HG03469 (cell line): ENCODE measurements around the gene OR52H1.

Experiments used
- ATAC-seq: cut with Tn5 transposase; IDR thresholded peaks from one replicate; pipeline ENCODE4 v1.9.1; 2021; ENCODE audit warnings: mild to moderate bottlenecking, moderate library complexity, moderate number of reproducible peaks; ENCODE audit not compliant: unreplicated experiment

OR52H1 gene

DNA sequence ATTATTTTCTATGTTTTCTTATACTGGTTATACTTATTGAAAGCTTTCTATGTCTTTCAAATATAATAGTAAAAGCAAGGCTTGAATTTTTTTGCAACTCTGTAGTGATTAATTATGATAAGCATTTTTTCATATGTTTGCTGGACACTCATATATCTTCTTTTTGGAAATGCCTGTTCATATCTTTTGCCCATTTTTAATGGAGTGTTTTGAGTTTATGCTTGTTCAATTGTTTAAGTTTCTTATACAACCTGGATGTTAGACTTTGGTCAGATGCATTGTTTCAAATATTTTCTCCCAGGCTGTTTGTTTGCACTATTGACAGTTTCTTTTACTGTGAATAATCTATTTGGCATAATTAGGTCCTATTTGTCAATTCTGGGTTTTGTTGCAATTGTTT is 11.9 kb downstream of the OR52H1 start:
- ATAC-seq: no peak

DNA sequence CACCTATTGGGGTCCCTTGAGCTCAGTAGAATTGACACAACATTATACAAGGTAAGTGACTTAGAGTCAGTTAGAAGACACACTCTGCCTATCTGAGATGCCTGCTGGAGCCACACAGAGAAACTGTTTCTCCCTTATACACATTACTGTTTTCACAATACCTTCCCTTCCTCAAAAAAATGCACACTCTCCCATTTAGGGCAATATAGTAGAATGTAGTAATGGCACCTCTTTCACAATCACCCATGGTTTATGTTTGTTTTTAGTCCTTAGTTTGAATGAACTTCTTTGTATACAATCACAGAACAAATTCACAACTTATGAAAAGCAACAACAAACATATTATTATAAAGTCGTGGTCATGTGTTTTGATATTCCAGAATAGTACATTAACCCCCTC is 14.3 kb downstream of the OR52H1 start:
- no peak for ATAC-seq

DNA sequence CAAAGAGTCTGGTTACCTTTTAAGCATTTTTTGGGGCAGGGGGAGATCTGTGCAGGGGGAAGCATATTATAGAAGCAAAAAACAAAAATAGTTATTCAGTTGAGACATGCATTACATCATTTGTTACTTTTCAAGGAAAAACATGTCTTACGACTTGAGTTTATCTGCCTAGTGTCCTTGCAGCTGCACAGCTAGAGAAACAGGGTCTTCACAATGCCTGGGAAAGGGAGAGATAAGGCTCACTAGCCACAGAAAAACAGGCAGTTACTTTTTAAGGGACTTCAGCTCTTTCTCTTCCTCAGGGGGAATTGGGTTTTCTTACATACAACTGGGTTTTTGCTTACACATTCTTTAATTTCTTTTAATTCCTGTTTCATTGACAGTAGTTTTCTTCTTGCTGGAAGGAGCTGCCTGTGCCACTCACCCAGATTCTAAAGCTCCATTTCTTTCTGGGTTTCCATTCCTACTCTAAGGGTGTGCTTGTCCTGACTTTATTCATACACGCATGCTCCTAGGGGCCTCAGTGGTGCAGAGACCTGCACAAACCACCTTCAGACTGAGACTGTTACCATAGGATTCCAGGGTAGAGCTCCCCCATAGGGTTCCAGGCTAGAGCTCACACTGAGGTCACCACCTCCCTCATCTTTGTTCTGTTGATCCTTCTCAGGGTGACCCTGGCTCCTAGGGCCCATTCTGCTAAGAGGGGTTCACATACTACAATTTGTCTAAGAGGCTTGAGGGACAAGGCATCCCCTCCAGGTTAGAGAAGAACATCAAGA is 17.1 kb downstream of the OR52H1 start:
- no peak for ATAC-seq

DNA sequence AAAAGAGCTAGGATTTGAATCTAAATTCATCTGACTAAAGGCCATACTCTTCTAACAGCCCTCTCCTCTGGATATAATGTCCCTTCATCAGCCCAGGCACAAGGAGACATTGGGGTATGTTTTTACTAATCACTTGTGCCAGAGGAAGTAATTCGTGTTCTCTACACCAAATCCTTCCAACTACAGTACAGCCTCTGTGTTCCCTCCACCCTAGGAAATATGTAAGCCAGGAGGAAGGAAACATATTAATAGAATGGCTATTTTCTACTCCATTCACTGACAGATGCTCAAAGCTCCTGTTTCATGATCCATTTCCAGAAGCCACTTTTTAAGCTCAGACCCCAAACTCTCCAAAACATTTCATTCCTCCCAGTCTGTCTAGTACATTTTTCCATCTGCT is 19.8 kb downstream of the OR52H1 start:
- no peak for ATAC-seq

DNA sequence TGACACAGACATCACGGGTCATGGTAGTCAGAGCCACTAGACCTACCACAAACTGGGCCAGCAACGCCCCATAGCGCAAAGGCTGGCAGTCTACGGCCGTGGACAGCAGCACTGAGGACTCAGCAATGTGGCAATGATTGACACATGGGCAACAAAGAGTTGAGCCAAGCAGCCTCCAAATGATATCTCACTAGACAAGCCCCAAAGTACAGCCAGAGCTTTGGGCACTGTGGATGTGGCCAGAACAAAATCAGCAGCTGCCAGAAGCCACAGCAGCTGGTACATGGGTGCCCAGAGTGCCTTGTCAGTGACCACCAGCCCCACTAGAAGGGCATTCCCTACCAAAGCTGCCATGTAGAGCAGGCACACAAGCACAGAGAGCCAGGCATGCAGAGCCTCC is 20.6 kb downstream of the OR52H1 start:
- ATAC-seq: no peak

DNA sequence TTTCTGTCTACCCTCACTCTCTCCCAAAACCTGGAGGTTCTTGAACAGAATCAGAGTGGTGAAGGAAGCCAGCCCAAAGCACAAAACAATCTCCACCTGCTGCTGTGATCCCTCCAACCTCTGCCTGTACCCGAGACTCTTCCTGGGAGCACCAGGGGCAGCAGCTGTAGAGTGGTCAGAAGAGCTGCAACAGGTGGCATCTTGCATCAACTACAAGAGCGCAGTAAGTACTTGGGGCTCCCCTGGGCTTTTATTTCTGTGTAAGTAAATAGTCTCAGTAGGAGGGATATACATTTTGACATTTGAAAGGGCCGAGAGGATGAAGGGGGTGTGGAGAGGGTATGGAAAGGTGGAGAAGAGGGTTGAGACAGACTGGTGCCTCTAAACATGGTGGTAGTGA is 23.6 kb downstream of the OR52H1 start:
- no peak for ATAC-seq

DNA sequence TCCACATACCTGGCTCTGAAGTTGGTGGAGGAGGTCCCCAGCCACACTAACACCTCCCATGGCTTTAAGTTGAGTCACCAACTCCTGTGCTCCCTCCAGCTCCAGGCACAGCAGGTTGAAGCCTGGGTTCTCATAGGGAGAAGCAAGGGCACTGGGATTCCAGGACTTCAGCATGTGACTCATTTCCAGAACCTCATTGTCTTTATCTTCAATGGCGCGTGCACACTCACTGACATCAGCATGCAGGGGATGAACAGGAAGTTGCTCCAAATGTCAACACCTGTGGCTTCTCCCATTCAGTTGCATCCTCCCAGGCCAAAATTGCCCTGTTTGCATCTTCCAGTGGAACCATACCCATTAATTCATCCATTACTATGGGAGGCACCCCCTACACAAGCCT is 26.0 kb downstream of the OR52H1 start:
- ATAC-seq: no peak

DNA sequence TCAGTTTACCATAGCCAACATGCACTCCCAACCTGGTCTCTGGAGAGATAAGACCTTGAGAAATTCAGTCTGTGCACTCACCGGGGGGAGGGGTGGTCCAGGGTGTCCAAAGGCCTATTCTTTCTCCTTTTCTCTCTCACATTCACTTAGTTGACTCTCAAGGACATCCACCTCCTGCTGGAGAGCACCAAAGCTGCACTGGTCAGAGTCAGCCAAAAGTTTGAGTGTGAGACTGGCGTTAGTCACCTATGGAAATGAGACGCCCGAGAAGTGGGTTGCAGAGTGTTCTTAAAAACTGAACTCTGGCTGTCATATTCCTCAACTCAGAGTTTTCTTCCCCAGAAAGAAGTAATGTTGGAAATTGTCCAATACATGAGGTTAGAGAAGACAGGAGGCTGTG is 26.8 kb downstream of the OR52H1 start:
- no peak for ATAC-seq

DNA sequence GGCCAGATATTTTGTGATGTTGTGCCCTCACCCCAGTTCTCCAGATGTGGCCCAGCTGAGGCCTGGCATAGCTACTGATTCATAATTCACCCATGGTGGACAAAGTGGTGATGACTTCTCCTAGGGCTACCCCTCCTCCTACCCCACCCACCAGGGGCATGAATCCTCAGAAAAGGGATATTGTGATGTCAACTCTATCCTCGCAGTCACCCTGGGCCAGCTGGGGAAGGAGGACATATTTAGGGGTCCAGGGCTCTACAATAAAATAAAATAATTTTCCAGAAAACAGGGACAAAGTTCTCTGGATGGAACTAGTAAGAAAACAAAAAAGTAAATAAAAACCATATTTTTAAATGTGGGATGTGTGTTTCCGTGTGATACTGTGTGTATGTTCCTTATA is 31.7 kb downstream of the OR52H1 start, which contains the start of gene UBQLNL:
UBQLNL (minus strand) TSS at position 101 of the 400 bp plus-strand sequence. CDS start 258 bp downstream, outside the sequence.
- ATAC-seq: no peak

DNA sequence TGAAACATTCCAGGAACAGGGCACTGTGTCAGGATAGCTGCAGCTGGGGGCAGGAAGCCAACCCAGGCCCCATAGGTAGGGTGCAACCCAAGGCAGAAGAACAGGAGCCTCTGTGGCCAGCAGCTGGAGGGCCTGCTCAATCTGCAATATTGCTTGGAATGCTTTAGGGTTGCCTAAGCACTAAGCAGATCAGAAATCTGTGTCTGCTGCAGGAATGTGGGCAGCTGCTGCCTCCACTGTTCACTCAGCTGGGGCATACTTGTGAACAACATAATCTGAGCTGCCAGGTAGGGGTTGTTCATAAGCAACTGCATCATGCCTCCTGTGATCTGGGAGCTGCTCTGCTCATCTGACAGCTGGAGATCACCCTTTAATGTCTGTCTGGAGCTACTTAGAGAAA is 33.5 kb downstream of the OR52H1 start:
- ATAC-seq: no peak

DNA sequence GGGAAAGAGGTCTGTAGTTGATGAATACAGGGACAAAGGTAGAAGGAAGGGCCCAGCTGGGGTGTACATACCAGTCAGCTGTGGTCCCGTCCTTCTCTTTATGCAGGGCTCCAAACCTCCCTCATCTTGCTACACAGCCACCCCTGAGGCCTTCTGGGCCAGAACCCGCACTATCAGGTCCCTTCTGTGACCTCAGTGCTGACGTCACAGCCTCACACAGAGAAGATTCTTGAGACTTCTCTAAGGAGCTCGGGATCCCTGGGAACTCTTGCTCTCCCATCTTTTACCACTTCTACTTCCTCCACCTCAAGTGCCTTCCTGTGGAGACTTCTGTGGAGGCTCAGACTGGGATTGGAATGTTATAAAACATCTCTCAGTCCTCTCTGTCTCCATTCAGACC is 38.5 kb downstream of the OR52H1 start, which contains the start of gene UBQLN3:
UBQLN3 (minus strand) TSS at position 155 of the 400 bp plus-strand sequence. CDS start 399 bp downstream, outside the sequence.
- ATAC-seq: no peak

DNA sequence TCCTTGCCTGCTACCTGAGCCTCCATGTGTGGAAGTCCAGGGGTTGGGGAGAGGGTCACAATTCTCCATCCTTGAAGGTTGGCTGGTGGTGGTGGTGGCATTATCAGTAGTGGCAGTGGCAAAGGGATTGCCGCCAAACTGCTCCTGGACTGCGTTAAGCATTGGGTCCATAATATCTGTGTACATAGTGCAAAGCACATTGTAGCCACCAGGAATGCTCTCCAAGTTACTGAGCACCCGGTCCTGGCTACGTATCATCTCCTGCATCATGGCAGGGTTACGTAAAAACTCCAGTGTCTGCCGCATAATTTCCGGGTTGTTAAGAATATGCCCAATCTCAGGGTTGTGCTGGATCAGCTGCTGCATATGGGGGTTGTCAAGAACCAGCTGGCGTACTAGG is 39.7 kb downstream of the OR52H1 start:
- ATAC-seq: no peak

DNA sequence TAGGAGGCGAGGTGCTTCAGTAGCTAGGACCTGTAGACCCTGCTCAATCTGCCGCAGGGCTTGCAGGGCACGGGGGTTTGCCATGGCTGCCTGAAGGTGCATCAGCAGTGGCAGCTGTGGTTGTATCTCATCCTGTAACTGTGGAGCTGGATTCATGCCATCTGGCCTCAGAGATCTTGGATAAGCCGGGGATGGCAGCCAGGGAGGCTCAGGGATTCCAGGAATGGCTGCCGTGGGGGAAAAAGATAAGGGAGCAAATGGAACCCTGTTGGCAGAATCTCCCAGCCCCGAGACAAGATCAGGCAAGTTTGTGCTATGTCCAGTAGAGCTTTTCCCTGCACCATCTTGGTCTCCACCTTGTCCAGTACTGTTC is 40.4 kb downstream of the OR52H1 start:
- no peak for ATAC-seq

DNA sequence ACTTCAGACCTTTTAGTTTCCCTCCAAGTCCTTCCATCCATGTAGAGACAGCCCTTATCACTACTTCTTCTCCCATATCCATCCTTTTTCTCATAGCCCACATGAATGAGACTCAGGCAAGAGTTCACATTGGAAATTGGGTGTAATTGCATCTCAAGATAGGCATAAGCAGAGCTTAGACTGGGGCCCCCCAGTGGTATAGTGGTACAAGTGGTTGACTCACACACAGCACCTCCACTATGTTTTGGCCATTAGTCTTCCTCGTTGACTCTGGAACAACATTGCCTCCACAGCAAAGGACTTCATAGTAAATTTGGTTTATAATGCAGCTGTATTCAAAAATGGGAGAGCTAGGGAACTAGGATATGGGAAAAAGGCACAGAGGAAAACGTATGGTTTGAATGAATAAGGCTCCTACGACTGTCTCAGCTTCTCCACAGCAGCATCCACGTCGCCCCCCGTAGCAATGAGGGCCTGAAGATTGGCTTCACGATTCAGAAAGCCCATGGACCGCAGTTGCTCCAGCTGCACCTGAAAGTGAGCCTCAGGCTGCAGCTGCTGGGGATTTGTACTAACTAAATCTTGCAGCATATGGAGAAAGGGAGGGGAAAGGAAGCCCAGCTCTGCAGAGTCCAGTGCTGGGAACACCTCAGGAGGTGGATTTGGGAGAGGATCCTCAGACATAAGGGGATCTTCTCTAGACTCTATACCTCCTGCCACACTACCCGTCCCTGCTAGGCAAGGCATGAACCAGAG is 41.0 kb downstream of the OR52H1 start:
- no peak for ATAC-seq

DNA sequence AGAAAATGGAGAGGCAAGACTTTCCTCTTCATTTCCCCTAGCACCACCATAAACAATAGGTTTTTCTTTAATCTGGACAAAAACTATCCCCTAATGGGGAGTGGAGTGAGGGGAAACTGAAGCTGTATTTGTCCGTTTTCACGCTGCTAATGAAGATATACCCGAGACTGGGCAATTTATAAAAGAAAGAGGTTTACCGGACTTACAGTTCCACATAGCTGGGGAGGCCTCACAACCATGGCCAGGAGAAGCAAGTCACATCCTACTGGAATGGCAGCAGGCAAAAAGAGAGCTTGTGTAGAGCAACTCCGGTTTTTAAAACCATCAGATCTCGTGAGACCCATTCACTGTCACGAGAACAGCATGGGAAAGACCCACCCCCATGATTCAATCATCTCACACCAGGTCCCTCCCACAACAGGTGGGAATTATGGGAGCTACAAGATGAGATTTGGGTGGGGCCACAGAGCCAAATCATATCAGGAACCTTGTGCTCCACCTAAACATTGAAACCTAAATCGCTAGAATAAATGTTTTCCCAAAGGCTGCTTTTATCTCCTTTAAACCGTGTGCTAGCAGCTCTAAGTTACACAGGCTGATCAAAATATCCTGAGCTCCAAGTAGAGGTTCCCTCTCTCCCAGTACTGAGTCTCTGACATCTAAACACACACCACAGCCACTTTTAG is 42.8 kb downstream of the OR52H1 start:
- no peak for ATAC-seq

DNA sequence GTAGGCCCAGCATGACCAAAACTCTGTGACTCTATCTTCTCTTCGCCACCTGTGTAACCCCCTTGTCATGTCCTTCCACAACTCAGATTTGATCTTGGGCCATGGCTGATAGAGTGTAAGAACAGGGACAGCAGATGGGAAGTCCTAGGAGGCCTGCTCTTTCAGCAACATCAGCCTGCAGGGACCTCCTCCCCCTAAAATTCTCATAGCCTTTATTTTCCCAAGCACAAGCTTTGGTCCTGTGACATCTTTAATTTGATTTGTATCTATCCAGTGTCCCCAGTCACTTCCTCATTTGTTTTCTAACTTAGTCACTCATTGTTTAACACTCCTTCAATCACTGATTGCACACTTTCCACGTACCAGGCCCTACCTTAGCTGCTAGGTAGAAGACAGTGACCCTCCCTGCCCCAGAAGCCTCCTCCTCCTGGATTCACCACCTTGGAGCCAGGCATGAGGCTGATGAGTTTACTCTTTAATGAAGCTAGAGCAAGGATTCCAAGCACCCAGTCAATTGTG is 43.9 kb downstream of the OR52H1 start:
- no peak for ATAC-seq

DNA sequence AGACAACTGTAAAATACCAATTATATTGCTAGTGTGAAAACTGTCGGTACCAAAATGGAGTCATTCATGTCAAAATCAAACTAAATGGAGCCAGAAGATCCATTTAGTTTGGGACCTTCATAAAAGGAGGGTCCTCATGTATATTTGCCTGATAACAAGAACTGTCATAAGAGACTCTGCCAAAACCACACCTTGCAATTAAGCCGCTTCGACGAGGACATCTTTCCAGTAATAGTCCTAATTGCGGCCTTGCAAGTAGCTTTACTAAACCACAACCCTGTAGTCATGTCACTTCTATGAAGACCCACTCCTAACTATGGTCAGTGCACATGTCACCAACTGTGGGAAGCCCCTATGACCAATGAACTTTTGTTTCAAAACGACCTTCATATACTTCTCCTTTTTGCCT is 47.9 kb downstream of the OR52H1 start:
- no peak for ATAC-seq

DNA sequence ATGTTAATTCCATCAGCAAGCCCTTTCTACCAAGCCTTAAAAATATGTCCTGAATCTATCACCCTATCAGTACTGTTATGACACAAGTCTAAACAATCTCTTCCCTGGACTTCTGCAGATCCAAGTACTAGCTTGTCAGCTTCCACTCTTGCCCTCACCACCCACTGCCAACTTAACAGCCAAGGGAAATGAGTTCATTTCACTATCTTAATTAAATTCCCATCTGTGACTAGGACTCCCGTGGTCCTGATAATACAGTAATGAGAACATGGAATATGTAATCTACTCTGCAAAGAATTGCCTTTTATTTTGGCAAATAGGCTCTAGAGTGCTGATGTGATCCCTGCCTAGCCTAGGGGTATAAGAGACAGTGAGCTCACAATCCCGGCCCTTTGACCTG is 48.7 kb downstream of the OR52H1 start:
- ATAC-seq: no peak
